ENCODE results near the gene KLF1.
"Not testable (repeated sequence)": the region's sequence is repeated elsewhere in the genome, so short reads cannot be mapped to it uniquely, and the experiment has no call there.

Gene KLF1

DNA sequence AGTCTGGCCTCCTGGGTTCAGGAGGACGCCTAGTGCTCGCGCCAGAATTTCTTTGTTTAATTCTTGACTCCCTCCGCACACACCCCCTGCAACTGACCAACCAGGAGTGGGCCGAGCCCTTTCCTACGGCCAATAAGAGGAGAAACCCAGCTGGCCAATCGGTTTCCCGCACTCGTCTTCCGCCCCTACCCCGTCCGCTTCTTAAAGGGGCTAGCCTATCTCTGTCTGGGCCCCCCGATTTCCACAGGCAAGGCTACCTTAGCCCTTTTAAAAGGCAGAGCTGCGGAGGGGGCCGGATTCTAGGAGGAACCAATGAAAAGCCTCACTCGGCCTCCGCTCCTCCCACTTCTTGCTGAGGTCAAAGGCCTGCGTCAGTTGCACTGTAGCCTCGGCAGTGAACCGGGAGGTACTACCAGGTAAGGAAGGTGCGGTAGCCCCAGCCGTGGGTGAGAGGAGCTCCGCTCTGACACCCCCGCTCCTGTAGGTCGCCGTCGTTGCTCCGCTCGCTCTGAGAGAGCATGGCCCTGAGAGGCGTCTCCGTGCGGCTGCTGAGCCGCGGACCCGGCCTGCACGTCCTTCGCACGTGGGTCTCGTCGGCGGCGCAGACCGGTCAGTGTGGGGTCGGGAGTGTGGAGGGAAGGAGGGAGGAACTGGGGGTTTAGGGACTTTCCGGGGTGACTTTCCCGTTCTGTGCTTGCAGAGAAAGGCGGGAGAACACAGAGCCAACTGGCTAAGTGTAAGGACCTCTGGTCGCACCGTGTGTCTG, 4.0 kb upstream of the KLF1 start, which contains the start of gene GCDH:
Gene GCDH, plus strand, starts transcription at position 374 of the 766 bp plus-strand sequence. Its CDS starts 145 bp downstream, at position 519.
- peak; percentile 97 for DNase-seq (ENCODE audit: low spot score)

DNA sequence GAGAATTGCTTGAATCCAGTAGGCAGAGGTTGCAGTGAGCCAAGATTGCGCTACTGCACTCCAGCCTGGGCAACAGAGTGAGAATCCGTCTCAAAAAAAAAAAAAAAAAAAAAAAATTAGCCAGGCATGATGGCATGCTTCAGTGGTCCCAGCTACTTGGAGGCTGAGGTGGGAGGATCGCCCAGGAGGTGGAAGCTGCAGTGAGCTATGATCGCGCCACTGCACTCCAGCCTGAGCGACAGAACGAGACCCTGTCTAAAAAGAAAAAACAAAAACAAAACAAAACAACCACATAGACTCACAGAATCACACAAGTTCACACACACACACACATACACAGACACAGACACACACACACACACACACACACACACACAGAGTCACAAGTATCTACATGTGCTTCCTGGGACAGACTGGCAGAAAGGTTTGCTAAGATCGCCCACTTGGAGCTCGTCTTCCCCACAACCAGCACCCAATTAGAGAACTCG, 3.3 kb upstream of the KLF1 start:
- DNase-seq (ENCODE audit: low spot score): not testable (repeated sequence)

DNA sequence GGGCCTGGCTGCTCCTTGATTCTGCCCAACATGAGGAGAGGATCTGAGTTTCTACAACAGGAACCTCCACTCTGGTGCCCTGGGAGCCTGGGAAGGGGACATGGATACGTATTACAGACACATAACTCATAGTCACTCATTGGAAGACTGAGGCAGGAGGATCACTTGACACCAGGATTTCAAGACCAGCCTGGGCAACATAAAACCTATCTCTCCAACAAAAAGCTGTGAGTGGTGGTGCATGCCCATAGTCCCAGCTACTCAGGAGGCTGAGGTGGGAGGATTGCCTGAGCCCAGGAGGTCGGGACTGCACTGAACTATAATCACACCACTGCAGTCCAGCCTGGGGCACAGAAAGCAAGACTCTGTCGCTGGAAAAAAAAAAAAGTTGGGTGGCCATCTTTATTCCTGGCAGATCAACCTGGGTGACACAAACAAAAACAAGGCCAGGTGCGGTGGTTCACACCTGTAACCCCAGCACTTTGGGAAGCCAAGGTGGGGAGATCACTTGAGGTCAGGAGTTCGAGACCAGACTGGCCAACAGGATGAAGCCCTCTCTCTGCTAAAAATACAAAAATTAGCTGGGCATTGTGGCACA, 1.1 kb upstream of the KLF1 start:
- no peak for DNase-seq (ENCODE audit: low spot score)

DNA sequence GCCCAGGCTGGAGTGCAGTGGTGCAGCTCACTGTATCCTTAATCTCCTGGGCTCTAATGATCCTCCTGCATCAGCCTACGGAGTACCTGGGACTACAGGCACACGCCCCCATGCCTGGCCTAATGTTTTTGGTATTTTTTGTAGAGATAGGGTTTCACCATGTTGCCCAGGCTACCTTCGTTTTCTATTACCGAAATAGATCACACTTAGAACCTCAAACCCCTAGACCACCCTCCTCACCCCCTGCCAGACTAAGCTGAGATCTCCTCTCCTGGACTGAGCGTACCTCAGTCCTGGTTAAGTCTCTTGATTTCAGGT, 391 bp downstream of the KLF1 start:
- DNase-seq (ENCODE audit: low spot score): no peak

DNA sequence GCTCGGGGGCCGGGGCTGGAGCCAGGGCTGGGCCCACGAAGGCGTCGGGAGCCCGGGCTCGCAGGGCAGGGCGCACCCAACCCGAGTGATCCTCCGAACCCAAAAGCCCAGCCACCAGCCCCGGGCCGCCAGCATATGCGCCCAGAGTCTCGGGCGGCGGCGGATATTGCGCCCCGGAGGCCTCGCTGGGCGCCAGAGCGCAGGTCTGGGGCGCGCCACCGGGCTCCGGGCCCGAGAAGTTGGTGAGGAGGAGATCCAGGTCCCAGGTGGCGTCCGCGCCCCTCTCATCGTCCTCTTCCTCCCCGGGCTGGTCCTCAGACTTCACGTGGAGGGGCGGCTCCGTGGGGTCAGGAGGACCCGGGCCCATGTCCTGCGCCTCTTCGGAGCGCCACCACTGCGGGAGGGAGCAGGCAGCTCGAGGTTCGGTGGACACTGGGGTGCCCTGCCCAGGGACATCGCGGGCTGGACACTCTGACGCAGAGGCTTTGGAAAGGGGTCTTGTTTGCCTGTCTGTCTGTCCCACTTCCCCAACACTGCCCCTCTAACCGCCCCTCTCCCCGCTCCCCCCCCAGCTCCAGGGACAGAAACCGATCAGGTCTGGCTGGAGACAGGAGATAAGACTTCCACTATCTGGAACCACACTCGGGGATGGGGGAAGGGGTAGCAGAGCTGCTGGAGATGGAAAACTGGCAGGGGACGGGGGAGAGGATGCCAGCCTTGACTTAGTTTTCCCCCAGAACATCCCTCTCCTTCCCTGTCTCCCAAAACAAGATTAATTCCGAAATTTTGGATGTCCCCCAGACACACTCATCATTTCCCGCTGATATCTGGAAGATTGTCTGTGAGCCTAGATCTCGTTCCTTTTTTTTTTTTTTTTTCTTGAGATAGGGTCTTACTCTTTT, 1.0 kb downstream of the KLF1 start:
- no peak for DNase-seq (ENCODE audit: low spot score)

DNA sequence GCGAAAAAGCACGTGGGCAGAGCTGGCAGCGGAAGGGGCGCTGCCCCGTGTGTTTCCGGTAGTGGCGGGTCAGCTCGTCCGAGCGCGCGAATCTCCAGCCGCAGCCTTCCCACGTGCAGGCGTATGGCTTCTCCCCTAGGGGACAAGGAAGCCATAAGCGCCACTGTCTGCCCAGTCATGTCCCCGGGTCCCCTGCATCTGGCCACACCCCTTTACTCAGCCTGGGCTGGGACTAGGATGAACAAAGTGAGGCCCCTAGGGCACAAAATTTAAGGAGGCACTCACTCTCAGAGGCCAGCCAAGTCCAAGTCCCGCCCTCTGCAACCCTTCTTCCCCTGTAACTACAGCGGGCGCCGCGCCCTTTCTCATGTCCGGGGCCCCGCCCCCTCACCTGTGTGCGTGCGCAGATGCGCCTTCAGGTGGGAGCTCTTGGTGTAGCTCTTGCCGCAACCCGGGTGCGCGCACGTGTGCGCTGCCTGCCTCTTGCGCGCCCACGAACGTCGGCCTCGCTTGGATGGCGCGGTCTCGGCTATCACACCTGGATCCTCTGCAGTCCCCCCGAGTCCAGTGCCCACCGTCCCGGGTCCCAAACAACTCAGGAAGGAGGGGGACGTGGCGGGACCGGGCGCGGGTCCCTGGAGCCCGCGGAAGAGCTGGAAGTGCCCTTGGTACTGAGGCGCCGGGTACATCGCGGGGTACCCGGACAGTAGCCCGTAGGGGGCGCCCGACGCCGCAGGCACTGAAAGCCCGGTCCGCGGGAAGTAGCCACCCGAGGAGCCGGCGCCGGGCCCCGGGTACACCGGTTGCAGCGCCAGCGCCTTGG, 1.9 kb downstream of the KLF1 start:
- DNase-seq (ENCODE audit: low spot score): peak; percentile 92

DNA sequence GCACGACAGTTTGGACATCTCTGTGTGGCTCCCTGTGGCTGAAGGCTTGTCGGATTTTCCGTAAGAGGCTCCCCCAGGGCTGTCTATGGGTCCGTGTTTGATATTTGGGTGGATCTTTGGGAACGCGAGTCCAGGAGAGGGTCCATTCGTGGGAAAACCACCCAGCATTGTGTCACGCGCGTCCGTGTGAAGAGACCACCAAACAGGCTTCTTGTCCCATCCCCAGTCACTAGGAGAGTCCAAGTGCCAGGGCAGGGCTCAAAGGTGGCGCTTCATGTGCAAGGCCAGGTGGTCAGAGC, 2.4 kb downstream of the KLF1 start:
- no peak for DNase-seq (ENCODE audit: low spot score)

DNA sequence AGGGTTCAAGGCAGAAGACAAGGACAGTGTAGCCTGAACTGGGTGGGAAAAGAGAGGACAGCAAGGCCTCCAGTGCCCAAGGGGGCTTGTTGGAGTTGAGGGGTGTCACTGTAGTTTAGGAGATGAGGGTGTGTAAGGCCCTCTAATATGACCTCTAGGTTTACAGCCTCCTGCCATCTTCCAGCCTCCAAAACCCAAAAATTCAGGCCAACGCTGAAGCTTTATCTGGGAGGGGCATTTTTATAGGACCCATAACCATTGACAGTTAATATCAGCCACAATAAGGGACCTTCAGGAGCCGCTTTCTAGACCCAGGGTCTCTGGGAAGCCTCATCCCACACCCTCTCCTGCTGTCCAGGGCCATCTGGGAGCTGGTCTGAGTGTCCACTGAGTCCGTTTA, 2.8 kb downstream of the KLF1 start:
- DNase-seq (ENCODE audit: low spot score): no peak

DNA sequence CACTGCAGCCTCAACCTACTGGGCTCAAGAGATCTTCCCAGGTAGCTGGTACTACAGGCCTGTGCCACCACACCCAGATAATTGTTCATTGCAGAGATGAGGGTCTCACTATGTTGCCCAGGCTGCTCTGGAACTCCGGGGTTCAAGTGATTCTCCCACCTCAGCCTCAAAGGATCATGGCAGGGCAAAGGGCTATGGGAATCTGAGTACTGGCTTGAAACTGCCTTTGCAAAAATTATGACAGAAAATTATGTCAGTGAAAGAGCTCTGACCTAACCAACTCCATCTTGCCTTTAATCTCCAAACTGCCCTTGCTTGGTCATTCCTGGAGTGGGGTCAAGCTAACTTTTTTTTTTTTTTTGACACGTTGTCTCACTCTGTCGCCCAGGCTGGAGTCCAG, 4.4 kb downstream of the KLF1 start:
- DNase-seq (ENCODE audit: low spot score): no peak

DNA sequence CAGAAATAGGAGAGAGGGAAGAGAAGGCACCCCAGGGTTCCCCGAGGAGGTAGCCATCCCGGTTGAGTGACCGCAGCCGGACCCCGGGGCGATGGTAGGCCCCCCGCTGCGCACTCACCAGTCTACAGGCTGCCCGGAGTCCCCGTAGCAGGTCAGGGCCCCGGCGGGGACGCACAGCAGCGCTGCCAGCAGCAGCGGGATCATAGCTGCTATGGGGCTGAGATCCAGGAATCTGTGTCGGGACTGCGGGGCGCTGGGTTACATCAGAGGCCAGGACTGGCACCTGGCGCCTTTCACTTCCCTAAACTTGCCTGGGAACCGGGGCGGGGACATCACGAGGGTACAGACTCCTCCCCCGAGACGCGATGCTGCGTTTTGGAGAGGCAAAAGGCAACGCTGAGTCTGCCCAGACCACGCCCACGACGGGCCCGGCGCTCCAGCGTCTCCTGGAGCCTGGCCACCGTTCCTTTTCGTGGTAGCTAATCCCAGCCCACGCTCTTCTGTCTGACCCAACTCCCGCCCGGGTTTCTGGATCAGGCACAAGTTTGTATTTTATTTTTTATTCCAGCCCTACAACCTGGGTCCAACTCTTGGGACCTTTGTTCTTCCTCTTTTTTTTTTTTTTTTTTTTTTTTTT, 5.7 kb downstream of the KLF1 start, which contains the start of gene DNASE2:
Gene DNASE2, minus strand, starts transcription at position 278 of the 637 bp plus-strand sequence. Its CDS starts 74 bp downstream, at position 204.
- peak; percentile 91 for DNase-seq (ENCODE audit: low spot score)

DNA sequence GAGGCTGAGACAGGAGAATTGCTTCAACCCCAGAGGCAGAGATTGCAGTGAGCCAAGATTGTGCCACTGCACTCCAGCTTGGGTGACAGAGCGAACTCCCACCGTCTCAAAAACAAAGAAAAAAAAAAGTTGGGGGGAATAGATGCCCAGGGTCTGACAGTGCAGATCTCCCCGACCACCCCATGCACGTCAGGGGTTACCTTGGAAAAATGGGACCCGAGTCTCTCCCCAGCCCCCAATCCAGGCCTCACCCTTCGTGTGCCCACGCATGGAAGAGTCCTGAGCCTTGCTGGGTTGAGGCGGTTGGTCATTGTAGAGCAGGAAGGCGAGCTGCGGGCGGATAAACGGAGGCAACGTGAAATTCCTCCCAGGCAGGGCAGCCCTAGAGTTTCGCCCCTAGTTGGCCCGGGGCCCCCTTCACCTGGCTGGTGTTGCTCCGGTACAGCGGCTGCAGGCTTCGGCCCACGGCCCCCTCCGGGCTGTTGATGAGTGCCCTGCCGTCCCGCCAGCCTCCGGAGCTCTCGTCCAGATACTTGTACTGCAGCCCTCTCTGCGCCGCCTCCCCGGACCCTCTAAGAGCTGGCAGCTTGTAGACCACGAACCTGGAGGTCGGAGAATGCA, 6.3 kb downstream of the KLF1 start:
- no peak for DNase-seq (ENCODE audit: low spot score)

DNA sequence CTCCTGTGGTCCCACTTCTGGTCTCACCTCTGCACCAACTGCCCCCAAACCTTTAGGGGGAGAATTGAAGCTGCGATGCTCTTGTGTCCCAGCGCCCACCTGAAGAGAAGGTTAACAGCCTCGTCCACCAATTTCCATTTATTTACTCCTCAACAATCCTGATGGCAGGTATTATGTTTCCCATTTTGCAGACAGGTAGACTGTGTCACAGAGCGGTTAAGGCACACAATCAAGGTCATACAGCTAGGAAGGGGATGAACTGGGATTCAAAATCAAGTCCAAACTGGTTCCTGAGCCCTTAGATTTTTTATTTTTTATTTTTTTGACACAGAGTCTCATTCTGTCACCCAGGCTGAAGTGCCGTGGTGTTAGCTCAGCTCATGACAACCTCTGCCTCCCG, 11.9 kb downstream of the KLF1 start:
- DNase-seq (ENCODE audit: low spot score): no peak

DNA sequence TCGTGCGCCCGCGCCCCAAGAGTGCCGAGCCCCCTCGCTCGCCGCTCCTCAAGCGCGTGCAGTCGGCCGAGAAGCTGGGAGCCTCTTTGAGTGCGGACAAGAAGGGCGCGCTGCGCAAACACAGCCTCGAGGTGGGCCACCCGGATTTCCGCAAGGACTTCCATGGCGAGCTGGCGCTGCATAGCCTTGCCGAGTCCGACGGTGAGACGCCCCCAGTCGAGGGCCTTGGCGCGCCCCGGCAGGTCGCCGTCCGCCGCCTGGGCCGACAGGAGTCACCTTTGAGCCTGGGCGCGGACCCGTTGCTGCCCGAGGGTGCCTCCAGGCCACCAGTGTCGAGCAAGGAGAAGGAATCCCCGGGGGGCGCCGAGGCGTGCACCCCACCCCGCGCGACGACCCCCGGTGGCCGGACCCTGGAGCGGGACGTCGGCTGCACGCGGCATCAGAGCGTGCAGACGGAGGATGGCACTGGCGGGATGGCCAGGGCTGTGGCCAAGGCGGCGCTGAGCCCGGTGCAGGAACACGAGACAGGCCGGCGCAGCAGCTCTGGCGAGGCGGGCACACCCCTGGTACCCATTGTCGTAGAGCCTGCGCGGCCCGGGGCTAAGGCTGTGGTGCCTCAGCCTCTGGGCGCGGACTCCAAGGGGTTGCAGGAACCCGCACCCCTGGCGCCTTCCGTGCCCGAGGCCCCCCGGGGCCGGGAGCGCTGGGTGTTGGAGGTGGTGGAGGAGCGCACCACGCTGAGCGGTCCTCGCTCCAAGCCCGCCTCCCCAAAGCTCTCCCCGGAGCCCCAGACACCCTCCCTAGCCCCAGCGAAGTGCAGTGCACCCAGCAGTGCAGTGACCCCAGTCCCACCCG, 12.9 kb downstream of the KLF1 start:
- DNase-seq (ENCODE audit: low spot score): no peak

DNA sequence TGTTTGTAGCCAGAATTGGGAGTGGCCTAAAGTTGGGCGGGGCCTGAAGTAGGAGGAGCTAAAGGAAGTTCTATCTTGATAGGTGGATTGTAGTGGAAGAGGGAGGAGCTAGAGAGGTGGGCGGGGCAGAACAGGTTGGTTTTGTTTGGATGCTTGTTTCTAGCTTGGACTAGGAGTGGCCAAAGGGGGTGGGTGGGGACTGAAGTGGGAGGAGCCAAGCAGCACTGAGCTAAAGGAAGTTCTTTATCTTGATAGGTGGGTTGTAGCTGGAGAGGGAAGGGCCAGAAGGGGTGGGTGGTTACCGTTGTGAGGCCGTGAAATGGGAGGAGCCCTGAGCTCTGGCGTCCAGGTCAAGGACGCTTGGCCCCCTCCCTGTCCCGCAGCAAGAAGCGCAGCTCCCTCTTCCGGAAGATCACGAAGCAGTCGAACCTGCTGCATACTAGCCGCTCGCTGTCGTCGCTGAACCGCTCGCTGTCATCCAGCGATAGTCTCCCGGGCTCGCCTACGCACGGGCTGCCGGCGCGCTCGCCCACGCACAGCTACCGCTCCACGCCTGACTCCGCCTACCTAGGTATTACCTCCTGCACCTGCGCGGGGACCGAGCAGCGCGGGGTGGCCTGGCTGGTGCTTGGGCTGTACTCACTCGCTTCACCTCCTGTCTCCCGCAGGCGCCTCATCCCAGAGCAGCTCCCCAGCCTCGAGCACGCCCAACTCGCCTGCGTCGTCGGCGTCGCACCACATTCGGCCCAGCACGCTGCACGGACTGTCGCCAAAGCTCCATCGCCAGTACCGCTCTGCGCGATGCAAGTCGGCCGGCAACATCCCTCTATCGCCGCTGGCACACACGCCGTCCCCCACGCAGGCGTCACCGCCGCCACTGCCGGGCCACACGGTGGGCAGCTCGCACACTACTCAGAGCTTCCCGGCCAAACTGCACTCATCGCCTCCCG, 13.8 kb downstream of the KLF1 start:
- DNase-seq (ENCODE audit: low spot score): peak; percentile 9

DNA sequence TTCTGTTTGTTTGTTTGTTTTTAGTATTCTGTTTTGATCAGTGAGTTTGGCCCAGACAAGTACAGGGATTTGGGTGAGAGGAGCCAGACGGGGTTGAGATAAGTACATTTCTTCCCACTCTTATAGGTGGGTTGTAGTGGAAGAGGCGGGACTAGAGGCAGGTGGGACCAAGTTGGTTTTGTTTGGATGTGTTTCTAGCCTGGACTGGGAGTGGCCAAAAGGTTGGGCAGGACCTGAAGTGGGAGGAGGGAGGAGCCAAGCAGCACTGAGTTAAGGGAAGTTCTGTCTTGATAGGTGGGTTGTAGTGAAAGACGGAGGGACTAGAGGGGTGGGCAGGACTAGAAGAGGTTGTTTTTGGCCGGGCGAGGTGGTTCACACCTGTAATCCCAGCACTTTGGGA, 14.7 kb downstream of the KLF1 start:
- DNase-seq (ENCODE audit: low spot score): no peak

DNA sequence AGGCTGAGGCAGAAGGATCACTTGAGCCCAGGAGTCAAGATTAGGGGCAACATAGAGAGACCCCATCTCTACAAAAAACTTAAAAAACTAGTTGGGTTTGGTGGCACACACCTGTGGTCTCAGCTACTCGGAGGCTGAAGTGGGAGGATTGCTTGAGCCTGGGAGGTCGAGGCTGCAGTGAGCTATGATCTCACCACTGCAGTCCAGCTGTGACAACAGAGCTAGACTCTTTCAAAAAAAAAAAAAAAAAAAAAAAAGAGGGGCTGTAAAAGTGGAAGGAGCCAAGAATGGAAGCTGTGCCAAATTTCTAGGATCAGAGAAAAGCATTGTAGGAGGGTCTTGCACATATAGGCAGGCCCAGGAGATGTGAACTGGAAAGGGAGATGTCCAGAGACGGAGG, 15.3 kb downstream of the KLF1 start:
- no peak for DNase-seq (ENCODE audit: low spot score)

DNA sequence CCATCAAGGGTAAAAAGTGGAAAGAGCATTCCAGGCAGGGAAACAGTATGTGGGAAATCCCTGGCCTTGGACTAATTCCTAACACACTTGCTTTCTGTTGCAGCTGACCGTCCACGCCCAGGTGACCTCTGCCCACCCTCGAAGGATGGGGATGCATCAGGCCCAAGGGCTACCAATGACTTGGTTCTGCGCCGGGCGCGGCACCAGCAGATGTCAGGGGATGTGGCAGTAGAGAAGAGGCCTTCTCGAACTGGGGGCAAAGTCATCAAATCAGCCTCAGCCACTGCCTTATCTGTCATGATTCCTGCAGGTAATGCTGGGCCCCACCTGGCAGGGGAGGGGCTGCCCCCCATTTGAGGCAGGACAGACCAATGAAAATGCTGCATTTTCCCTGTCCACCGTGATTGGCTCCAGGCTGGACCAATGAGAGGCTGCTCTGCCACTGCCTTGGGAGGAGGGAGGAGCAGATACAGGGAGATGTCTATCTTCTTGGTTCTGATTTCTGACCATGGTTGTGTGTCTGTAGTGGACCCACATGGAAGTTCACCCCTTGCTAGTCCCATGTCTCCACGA, 18.4 kb downstream of the KLF1 start:
- DNase-seq (ENCODE audit: low spot score): no peak

Data from CD4-positive, alpha-beta T cell treated with Interleukin-6 at 100 ng/mL for 8 hours (primary cell).